NCI-H187 (cell line): ENCODE results near the gene JPH4.

Experiments used
- DNase-seq, 2 experiments: peaks; one replicate each; lab custom pipeline; 2025; lab: John Stamatoyannopoulos, UW

The JPH4 gene

DNA sequence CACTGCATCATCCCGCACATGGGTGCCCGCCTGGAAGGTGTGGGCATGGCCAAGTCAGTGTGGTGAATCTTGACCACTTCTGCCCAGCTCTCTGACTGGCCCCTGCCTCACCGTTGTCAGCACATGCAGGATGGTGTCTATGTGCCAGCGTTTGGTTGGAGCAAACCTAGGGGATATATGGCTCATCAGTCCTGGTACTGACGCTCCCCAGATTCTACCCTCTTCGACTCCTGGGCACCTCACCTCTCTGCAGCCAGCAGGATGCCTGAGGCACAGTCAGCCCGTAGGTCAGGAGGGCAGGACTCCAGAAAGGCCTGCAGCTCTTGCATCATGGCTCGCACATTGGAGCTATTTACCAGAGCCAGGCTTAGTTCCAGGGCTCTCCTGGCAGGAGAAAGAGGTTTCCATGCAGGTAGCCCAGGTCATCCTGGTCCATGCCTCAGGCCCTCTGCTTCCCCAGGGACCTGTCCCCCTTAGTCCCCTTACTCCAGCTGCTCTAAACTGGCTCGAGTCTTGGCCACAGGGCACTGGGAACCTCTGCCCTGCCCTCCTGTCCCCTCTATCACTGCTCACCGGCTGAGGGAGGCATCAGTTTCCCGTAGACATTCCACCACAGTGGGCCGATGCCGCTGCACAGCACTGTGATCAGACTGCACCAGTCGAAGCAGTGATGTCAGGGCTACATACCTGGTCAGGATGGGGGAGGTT is 15.0 kb downstream of the JPH4 start:
- DNase-seq = no peak

DNA sequence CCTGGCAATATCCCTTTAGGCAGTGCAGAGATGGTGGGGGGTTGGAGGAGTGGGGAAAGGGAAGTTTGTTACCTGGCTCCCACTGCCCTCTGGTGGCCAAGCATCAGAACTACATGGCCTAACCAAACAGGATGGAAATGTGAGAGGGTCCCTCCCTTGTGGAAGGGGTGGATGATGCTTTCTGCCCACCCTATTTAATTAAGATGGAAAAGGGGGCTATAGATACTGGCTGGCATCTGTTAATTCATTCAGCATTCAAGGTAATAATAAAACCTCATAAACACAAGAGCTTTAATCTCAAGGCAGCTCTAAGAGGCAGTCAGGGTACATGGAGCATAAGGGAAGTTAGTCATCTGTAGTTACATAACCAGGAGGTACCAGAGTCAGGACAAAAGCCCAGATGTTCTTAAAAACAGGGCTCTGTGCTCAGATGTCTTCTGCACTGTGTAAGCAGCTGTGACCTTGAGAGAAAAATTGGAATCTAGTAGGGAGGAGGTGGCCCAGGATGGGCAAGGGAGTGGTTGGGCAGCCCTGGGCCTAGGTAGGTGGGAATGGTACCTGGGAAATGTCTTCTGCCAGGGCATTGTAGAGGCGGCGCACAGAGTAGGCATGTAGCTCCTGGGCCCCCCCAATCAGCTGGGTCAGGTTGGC is 15.6 kb downstream of the JPH4 start:
- peak; percentile 24 to 46 for DNase-seq

DNA sequence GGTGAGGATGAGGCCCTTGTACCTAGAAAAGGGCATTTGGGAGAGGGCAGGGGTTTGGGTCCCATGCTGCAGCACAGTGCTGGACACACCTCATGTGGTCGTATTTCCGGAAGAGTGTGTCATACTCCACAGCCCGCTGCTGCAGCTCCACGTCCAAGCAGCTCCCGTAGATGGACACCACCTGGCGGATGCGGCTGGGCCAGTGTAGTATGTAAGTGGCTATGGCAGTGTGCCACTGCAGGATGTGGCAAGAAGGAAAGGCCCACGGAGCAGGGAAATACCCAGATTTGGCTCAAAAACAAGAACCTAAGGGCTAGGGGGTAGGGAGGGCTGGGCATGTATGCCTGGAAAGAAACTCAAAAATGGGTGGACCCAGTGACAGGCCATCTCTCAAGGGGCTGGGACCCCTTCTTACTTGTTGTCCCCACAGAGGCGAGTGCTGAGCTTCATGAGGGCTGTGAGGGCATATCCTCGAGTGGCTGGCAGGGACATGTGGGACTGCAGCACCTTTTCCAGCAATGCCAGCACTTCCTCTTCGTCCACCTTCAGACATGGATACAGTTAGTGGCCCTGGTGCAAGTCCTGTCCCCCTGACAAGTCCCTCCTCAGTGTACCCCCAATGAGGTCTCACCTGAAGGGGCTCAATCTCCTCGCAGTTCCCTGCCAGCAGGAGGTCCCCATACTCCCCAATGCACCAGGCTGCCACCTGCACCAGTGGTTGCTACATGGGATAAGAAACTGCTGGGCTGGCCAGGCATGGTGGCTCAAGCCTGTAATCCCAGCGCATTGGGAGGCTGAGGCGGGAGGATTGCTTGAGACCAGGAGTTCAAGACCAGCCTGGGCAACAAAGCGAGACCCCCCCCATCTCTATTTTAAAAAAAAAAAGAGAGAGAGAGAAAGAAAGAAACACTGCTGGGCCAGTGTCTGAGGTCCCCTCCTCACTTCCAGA is 16.4 kb downstream of the JPH4 start:
- DNase-seq = no peak

DNA sequence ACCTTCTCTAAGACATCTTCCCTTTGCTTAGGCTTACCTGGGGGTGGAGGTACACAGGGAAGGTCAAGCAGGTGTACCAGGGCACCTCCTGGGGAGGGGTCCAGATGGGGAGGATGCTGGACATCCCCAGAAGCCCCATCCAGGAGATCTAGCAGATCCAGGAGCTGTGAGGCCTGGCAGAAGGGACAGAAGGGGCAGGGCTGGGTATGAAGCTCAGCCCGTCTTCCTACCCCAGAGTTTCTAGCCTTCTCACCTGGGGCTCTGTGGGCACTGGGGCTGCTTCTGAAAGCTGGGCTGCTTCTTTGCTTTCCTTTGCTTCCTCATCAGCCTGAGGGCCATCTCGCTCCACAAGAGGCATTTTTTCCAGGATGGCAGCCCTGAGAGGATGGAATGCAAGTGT is 17.3 kb downstream of the JPH4 start:
- DNase-seq = no peak

DNA sequence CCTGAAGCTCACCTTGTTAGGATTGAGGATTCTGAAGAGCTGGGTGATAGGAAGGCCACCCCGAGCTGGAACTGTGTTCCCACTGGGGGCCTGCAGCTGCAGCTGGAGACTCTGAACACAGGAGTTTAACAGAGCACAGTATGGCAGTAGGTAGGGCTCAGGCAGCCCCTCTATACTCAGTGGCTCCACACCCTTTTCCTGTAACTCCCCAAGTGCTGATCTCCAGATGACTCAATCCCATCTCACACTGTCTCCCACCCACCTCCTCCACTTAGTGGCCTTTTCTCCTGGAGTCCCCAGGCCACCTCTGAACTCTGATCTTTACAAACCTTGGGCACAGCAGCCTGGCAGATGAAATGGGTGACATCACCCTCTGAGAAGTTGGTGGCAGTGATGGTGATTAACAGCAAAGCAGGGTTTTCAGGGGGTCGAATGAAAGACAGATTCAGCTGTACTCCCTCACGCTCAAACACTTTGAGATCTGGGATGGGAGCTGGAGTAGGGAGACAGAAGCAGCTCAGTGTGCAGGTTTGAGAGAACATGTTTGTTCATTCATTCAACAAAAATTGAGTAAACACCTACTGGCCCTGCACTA is 18.6 kb downstream of the JPH4 start:
- no peak for DNase-seq

DNA sequence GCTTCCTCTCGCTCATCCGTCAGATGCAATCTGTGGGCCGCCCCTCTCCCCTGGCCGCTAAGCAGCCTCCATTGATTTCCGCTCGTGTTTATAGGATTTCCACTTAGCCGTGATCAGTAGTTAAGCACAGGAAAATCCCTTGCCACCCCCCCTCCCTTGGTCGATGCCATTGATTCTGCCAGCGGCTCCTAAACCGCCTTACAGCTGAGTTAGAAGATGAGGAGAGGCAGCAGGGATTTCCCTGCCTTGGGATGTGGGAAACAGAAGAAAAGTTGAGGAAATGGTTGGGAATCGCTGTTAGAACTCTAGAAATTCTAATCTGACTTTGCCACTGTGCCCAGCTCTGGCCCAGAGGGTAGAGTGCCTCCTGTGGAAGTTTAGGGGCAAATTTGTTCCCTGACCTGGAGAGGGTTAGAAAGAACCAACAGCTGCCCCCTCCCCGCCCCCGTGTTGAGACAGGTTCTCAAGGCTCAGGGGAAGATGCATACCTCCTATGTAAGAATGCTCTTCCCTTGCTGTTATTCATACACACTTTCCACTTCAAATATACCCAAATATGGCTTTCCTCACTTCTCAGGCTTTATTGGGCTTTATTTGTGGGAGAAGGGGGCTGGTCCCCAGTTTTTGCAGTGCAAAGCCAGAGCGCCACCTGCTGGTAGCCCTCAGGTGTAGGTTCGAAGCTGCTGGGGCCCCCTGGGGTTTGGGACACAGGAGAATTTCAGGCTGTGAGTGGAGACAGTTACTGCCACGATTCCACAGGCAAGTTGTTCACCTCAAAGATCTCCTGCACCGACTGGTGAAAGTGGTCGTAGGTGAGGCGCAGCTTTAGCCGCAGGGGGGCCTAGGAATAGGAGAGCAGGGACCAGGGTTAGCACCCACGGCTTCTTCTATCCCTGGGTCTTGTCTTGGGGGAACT is 19.3 kb downstream of the JPH4 start:
- DNase-seq = peak in 1 of 2 experiments; percentile 20

DNA sequence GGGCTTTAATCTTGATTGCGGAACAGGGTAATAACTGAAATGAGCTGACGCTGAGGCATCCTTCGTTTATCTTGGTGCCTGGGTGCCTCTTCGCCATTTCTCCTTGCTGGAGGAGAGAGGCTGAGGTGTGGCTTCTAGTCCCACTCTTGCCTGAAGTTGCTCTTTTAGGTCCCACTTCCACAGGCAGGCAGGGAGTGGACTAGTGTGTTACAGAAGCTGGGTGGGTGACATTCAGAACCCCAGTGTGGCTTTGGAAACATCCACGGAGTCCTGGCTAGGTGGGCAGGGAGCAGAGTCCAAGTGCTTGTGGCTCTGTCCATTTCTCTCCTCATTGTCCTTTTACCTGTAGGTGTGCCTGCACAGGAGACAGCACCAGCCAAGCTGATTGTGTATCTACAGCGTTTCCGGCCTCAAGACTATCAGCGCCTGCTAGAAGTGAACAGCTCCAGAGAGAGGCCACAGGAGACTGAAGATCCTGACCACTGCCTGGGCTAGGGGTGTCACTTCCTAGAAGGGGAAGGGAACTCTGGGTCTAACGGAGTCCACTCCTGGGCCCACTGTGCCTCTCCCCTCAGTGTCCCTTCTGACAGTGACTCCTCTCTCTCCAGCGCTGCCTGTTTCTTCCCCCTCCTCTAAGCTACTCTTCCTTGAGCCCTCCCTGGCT is 20.1 kb downstream of the JPH4 start:
- no peak for DNase-seq

DNA sequence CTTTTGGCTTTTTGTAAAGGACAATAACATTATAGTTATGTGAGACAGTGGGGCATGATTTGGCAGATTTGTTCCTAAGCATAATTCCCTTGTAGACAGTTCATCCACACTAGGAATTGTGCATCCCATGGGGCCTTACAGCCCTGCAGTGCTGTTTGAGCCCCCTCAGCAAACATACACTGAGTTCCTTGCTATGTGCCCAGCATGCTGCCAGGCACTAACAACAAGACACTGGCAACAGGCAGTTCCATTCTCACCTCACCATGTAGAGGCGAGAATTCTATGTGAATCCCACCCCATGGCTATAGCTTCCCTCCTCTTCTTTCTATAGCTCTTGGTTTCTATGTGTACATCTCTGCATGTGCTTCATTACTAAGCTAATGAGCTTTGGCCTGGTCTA is 20.6 kb downstream of the JPH4 start:
- no peak for DNase-seq

DNA sequence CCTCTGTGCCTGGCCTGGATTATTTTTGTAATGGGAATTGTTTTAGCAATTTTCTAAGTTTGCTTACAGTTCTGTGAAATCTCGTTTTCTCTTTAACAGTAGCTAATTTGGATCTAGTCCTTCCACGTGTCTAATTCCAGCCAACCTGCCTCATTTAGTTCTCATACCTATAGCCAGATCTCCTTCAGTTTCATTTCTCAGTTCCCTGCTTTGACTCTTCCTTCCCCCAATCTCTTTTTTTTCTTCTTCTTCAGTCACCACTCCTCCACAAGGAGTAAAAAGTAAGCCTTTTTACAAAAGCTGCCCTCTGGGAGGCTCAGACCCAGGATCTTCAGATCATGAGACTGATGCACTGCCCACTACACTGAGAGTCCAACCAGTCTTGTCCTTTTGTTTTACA is 21.1 kb downstream of the JPH4 start:
- no peak for DNase-seq

DNA sequence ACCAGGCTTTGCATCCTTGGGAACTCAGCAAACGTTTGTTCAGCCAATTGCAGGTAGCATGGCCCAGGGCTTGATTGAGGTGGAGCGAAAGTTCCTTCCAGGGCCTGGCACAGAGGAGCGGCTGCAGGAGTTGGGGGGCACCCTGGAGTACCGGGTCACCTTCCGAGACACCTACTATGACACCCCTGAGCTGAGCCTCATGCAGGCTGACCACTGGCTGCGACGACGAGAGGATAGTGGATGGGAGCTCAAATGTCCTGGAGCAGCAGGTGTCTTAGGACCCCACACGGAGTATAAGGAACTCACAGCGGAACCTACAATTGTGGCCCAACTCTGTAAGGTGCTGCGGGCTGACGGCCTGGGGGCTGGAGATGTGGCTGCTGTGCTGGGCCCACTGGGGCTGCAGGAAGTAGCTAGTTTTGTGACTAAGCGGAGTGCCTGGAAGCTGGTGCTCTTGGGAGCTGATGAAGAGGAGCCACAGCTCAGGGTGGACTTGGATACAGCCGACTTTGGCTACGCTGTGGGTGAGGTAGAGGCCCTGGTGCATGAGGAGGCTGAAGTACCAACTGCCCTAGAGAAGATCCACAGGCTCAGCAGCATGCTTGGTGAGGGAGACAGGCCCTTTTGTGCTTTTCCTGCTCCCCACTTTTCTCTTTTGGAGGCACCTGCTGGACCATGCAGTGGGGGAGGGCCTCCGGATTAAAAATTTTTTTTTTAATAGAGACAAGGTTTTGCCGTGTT is 21.7 kb downstream of the JPH4 start:
- DNase-seq = no peak

DNA sequence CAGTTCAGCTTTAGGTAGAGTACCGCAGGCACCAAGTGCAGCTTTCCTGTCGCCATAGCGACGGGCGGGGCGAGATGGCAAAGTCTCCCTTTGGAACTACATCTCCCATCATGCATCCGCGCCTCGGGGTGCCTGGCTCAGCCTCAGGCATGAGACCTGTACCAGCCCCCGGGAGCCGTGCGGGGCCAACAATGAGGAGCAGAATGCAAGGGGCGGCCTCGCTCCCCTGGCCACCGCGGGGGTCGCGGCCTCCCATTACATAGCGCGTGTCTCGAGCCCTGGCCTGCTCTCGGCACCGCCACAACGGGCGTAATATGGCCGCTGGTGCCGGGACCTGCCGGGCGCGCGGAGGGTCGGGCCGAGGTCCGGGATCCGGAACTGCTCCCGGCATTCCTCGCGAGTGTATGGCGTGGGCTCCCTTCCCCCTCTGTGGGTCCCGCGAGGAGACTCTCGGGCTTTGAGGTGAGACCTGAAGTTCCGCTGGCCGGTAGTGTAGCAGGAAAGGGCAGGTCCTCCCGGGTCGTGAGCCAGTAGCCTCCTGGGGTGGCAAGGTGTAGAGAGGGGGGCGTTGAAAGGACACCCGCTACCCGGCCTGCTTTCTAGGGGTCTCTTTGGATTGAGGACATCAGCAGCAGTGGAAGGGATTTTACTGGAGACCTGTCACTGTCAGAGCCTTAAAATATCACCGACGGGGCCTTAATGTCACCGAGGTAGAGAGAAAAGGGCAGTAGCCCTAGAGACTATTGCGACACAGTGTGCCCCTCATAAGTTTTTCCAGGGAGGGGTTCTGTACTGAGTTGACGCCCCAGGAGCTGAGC is 22.5 kb downstream of the JPH4 start, which contains the start of gene THTPA:
Gene THTPA (plus strand): TSS at position 390 of the 818 bp plus-strand sequence. CDS start 487 bp downstream, outside the sequence.
- peak; percentile 81 to 86 for DNase-seq

DNA sequence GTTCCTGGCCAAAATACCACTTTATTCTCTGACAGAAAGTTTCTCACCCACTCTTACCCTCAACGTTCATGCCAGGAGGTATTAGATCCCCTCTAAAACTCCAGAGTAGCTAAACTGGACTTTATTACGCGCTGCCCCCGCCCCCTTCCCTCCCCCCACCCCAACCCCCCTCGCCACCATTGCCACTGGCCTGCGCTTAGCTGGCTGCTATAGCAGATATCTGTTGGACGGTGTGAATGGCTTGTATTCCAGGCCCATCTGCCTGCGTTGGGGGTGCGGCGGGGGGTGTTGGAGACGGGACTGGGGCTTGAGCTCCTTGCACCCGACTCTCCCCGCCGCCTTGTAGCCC is 23.1 kb downstream of the JPH4 start:
- DNase-seq = no peak

DNA sequence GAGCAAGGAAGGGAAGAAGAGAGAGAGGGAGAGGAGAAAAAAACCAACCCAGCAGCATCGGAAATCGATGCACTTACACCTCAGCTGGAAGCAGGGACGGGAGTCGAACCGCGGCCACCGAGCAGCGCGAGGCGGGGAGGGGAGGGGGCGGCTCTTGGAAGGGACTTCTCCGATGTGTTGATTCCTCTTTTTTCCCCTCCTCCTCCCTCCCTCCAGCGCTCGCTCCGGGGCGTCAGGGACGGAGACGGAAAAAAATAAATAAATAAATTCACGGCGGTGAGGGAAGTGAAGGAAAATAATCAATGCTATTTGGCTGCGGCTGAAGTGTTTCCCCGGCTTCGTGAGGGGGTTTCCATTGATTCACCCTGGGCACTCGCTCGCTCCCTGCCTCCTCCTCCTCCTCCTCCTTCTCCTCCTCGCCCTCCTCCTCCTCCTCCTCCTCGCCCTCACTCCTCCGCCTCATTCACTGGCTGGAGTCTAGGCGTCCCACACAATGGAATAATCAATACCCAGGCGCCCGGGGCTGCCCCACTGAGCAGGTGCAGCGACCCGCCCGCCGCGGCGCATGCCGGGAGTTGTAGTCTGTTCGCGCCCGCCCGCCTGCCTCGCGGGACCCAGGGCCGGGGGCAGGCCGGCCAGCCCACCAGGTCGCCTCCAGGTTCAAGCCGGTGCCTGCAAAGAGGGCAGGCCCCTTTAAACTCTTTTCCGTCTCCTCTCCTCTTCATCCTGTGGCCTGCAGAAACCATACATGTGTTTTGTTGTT is 27.1 kb downstream of the JPH4 start, which contains the start of gene ZFHX2:
Gene ZFHX2 (minus strand): TSS at position 500 of the 763 bp plus-strand sequence. CDS start 16,440 bp downstream, outside the sequence.
- DNase-seq = peak; percentile 80 to 87

DNA sequence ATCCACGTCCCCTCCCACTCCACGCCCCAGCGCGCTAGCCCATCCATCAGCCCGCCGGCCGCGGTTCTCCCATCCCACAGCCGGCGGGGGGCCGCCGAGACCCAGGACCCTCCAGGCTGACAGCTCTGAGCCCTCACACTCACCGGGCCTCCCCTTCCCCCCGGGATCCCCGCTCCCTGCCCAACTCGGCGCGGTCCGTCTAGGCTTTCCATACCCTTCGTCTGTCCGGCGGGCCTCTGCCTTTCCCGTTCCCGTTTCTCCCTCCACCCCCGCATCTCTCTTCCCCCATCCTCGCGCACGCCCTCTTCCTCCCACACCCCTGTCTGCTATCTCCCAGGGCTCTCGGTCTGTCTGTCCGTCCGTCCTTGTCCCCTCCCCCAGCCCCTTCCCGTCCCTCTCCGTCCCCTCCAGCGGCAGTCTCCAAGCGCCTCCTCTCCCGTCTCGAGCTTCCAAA is 27.8 kb downstream of the JPH4 start:
- no peak for DNase-seq

DNA sequence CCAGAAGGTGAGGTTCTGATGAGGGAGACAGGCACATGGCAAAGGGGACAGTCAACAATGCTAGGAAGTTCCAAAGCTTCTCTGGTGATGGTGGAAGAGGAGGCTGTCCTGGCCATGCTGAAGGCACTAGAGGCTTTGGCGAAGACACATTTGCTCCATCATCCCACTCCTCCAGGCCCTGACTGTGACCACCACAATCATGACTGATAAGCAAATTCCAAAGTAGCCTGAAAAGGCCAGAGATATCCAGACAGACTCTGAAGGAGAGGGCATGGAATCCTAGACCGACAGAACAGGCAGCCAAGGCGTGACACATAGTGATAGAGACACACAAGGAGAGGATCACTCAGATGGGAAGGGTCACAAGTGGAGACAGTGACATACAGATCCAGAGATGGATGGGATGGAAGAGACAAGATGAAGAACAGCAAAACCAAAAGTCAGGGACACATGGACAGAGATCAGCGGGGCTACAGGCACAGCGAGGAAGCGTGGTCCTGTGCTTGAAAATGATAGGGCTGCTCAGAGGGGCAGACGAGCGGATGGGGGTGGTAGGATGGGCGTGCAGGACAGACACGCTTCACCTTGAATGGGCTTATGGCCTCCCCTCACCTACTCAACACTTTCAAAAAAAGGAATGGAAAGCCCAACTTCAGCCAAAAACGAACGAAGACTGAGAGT is 28.3 kb downstream of the JPH4 start:
- DNase-seq = no peak

DNA sequence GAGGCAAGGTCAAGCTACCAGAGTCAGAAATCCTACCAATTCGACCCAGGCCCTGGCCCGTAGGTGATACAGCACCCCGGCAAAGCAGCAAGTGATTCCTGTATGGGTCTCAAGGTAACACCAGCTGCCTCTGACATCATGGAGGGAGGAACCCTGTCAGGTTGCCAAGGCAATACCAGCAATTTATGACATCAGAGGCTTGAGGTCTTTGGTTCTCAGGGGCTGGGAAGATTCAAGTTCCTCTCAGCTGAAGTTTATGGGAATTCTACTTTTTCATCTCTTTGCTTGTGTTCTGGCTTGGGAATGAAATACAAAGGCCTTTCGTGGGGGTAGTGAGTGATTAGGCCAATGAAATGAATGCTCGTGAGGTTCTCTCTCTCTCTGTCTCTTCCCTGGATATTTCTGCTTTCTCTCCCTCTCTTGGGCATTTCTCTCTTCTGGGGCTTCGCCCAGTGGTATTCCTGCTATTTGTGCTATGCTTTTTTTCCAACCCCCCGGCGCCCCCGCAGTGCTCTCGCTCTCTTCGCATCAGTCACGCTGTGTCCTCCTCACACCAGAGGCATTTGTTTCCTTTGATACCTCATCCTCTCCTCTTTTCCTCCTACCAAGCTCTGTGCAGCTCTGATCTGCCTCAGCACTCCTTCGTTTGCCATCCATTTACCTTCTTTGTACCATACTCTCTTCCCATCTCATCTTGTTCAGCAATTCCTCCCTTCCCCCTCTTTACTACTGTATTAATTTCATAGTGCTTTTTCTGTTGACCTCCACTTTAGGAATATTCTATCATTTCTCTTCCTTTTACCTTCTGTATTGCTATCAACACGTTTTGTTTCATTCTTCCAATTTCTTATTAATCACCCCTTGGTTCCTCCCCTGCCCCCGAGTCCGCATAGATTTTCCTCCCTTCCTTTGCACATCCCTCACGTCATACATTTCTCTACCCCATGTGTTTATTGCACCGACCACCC is 30.0 kb downstream of the JPH4 start:
- no peak for DNase-seq
